Activated CD4-positive, alpha-beta T cell treated with anti-CD3 and anti-CD28 coated beads, Interleukin-10, Interleukin-2, amounts not matched to agents 100 ng/mL and 50 ng/mL, durations not matched to agents 16 hours and 8 hours (primary cell): ENCODE results near the gene SLC16A11.
"Not testable (repeated sequence)": the region's sequence is repeated elsewhere in the genome, so short reads cannot be mapped to it uniquely, and the experiment has no call there.

Experiments
- DNase-seq: peaks from one replicate; pipeline ENCODE4 v3.0.0-alpha.2; 2020

SLC16A11 gene

DNA sequence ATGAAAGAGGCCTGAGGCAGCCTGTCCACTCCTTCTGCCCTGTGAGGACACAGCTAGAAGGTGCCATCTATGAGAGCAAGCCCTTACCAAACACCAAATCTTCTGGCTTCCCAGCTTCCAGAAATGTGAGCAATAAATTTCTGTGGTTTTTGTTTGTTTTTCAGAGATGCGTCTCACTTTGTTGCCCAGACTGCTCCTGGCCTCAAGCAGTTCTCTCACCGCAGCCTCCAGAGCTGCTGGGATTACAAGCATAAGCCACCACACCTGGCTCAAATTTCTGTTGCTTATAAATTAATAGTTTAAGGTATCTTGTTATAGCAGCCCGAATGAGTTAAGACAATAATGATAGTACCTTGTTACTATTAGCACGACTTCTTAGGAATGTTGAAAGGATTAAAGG, 12.5 kb upstream of the SLC16A11 start:
- DNase-seq, result no peak

DNA sequence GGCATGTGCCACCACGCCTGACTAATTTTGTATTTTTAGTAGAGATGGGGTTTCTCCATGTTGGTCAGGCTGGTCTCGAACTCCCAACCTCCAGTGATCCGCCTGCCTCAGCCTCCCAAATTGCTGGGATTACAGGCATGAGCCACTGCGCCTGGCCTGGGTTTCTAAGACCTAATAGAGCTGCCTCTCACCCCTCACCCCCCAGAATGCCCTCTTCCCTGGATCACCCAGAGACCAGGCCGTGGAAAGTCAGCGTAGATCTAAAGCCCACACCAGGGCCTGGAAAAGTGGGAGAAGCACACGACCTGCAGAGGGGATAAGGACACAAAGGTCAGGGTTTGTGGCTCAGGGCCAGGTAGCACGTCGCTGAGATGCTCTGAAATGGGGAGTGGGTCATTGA, 6.7 kb upstream of the SLC16A11 start:
- not testable (repeated sequence) for DNase-seq

DNA sequence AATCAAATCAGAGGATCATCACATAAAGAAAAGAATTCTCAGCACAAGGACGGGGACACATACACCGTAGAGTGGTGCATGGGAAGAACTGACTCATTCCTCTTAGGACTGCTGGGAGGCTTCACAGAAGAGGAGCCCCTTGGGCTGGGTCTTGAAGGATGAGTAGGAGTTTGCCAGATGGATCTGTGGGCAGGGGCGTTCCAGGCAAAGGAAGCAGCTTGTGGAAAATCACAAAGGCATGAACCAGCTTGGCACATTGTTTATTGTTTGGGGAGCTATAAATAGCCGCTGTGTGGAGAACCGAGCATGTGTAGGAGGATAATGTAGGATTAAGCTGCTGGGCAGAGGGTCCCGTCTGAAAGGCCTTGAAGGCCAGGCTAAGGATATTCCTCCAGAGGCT, 5.1 kb upstream of the SLC16A11 start:
- no peak for DNase-seq

GRCh38 chr17:7047566-7047965, 3.7 kb upstream of the SLC16A11 start:
- DNase-seq, result peak; percentile 89

- DNase-seq, result peak; percentile 89
These were observed 3.0 kb upstream of the SLC16A11 start for GRCh38 chr17:7046725-7047397.

- DNase-seq, result peak; percentile 45
These were observed 2.3 kb upstream of the SLC16A11 start for GRCh38 chr17:7046127-7046724.

DNA sequence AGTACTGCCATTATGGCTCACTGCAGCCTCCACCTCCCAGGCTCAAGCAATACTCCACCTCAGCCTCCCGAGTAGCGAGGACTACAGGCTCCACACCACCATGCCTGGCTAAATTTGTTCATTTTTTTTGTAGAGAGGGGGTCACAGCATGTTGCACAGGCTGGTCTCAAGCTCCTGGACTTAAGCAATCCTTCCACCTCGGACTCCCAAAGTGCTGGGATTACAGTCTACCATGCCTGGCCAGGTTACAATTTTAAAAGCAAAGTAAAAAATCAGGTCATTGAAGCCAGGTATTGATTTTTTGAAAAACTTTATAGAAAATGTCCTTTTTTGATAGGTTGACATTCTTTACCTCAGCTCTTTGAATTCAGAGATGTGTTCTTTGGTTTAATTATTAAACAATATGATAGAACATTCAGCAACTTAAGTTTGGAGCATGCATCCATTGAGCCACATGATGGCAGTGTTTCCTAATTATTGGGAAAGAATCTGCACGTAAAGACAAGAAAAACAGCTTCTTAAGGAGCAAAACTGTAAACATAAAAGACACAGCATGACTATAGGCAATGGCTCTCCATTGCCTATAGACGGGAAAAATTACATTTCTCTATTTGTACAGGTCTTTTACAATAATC, 1.7 kb upstream of the SLC16A11 start:
- peak; percentile 74 for DNase-seq

GRCh38 chr17:7043182-7043496, 753 bp downstream of the SLC16A11 start:
- no peak for DNase-seq

- DNase-seq, result no peak
These were observed 1.3 kb downstream of the SLC16A11 start for GRCh38 chr17:7042501-7043181.

GRCh38 chr17:7041607-7042500, 2.0 kb downstream of the SLC16A11 start:
- DNase-seq, result no peak

DNA sequence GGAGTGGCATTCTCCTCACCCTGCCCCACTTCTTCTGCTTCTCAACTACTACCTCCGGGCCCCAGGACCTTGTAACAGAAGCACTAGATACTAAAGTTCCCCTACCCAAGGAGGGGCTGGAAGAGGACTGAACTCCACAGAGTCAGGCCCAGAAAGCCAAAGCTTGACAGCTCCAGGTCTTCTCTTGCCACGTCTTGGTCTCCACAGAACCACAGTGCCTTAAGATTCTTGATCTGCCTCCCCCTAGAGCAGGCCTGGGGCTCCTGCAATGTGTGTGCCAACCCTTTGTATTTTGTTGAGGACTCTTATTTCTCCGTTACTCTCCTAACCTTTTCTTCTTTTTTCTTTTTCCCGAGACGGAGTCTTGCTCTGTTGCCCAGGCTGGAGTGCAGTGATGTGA, 4.1 kb downstream of the SLC16A11 start:
- no peak for DNase-seq

DNA sequence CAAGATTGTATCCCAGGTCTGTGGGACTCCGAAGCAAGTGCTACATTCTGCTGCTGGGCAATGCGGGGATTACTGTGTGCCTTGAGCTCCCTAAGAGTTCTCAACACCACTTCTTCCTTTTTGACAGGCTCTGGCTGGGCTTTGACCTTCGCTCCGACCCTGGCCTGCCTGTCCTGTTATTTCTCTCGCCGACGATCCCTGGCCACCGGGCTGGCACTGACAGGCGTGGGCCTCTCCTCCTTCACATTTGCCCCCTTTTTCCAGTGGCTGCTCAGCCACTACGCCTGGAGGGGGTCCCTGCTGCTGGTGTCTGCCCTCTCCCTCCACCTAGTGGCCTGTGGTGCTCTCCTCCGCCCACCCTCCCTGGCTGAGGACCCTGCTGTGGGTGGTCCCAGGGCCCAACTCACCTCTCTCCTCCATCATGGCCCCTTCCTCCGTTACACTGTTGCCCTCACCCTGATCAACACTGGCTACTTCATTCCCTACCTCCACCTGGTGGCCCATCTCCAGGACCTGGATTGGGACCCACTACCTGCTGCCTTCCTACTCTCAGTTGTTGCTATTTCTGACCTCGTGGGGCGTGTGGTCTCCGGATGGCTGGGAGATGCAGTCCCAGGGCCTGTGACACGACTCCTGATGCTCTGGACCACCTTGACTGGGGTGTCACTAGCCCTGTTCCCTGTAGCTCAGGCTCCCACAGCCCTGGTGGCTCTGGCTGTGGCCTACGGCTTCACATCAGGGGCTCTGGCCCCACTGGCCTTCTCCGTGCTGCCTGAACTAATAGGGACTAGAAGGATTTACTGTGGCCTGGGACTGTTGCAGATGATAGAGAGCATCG, 5.6 kb downstream of the SLC16A11 start:
- DNase-seq, result no peak

DNA sequence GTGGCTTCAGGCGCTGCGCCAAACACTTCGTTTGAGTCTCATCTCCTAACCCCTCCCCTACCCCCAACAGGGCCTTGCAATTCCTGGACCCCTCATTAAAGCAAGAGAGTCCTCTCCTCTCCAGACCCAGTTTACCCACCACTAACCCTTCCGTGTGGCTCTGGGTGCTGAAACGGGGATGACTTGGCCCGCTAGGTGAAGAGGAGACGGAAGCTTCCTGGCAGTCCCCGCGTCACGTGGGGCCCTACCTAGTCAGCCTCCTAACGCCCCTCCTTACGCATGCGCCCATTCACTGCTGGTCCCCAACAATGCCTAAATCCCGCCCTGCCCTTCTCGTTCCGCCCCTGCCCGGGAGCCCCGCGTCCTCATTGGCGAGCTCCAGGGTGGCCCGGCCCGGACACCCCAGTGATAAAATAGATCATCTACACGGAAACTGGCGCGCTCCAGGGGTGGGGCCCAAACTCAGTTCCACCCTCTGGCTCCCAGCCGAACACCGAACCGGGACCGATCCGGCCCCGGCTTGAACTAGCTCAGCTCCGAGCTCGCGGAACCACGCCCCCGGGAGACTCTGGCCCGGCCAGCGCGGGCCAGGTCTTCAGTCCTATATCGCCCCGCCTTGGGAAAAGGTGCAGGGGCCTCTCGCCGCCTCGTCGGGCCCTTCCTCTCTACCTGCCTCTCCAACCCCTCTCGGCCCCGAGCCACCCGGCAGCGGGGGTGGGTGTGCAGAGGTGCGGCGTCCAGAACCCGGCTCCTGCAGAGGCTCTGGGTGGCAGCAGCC, 8.1 kb downstream of the SLC16A11 start, which contains the start of gene SLC16A13:
Gene SLC16A13 (plus strand): TSS at position 425 of the 778 bp plus-strand sequence. CDS start 368 bp downstream, outside the sequence.
- peak; percentile 99 for DNase-seq

DNA sequence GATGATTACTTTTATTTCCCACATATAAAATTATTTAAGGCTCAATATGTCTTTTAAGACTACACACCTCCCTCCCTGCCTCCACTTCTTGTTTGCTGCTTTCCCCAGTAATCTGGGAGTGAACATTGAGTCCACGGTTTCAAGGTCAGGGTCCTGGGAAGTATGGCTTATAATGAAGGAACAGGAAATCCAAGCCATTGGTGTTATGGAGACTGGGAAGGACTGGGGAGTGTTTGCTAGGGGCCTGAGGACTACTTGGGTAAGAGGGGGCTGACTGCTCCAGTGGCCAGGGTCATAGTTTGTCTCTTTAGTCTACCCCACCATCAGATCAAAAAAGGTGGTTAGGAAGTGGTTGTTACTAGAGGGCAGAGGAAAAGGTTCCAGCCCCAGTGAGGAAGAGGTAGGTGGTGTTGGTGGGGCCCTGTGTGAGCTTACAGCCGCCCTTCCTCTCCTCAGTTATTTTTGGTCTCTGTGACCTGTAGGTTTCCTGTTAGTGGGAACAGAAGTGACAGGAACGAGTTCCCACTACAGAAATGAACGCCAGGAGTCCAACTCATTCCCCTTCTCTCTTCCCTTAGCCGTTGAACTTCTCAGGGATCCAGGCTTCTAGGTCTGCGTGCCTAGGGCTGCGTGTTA, 8.8 kb downstream of the SLC16A11 start:
- peak; percentile 78 for DNase-seq

GRCh38 chr17:7029659-7030058, 14.2 kb downstream of the SLC16A11 start:
- DNase-seq, result peak; percentile 73

DNA sequence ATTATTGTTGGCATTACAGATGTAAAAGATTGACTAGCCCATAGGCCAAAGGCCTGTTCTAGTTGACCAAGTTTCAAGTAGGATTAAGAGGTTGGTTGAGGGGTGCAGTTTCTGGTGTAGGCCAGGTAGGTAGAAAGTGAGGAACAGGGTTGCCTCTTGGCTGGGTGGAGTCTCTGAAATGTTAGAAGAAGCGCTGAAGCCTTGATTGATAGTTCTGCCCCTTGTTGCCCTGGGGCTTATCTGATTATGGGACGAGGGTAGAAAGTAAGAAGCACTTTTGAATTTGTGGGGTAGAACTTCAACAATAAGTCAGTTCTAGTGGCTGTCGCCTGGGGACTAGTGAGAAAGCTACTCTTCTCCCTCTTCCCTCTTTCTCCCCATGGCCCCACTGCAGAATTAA, 14.8 kb downstream of the SLC16A11 start:
- DNase-seq, result no peak

DNA sequence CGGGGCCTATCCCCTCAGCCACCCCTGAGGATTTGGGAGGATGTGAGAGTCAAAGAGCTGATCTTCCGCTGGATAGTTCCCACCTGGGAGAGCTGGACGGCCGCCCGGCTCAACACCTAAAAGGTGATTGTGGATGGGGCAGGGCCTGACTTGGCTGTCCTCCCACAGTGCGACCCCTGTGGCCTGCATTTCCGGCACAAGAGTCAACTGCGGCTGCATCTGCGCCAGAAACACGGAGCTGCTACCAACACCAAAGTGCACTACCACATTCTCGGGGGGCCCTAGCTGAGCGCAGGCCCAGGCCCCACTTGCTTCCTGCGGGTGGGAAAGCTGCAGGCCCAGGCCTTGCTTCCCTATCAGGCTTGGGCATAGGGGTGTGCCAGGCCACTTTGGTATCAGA, 16.6 kb downstream of the SLC16A11 start:
- DNase-seq, result no peak

DNA sequence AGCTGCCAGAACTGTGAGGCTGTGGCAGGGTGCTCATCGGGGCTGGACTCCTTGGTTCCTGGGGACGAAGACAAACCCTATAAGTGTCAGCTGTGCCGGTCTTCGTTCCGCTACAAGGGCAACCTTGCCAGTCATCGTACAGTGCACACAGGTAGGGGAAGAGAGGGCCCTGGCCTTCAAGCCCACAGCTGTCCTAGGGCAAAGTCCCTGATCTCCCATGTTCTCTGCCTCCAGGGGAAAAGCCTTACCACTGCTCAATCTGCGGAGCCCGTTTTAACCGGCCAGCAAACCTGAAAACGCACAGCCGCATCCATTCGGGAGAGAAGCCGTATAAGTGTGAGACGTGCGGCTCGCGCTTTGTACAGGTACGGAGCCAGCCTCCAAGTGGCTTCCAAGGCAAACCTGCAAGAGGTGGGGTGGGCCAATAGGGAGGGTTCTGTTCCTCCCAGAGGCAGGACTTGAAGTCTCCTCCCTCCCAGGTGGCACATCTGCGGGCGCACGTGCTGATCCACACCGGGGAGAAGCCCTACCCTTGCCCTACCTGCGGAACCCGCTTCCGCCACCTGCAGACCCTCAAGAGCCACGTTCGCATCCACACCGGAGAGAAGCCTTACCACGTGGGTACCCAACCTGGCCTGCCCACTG, 17.3 kb downstream of the SLC16A11 start:
- no peak for DNase-seq

GRCh38 chr17:7025245-7025644, 18.6 kb downstream of the SLC16A11 start:
- DNase-seq, result no peak

- DNase-seq, result no peak
These were observed 19.5 kb downstream of the SLC16A11 start for GRCh38 chr17:7024402-7024785.
